Psoas muscle (tissue), 8 donors: ENCODE results near the gene SPACA4. TPM values are rescaled to one million over a fixed set of nuclear protein-coding genes. Genes with fewer than 3 reads are reported as not detected.
A peak's percentile ranks its signal among the peaks of the same experiment; 100 is the strongest.

ENCODE experiments used
- ATAC-seq, 4 donors: fragments of 200-7000 bp; cut with Tn5 transposase; one replicate each; pipeline ENCODE4 v1.9.1; 2020; ENCODE audit warnings: moderate library complexity in 3 of 4, mild to moderate bottlenecking in 2 of 4
- DNase-seq, 2 donors: peaks; one replicate each; pipeline ENCODE4 v3.0.0-alpha.2; 2020
- H3K27ac ChIP-seq: fragments of 200-600 bp; one replicate; pipeline ENCODE4 v1.8.0; 2022
- H3K27me3 ChIP-seq, 3 donors: fragments of 200-600 bp in 1 of 3; one replicate each; pipeline versions ENCODE4 v1.6.1 to v1.8.0; 2013 to 2022; ENCODE audit warnings: low read length in 2 of 3, mild to moderate bottlenecking in 2 of 3, moderate library complexity in 1 of 3; ENCODE audit not compliant: insufficient read depth in 3 of 3
- H3K36me3 ChIP-seq, 2 donors: fragments of 200-600 bp in 1 of 2; one replicate each; pipeline versions ENCODE4 v1.6.1 to v1.8.0; 2013 to 2022; ENCODE audit warnings: low read depth in 1 of 2, mild to moderate bottlenecking in 1 of 2, moderate library complexity in 1 of 2; ENCODE audit not compliant: insufficient read depth in 1 of 2
- H3K4me1 ChIP-seq: fragments of 200-600 bp; one replicate; pipeline ENCODE4 v1.8.0; 2022
- H3K4me3 ChIP-seq: fragments of 200-600 bp; one replicate; pipeline ENCODE4 v1.8.0; 2022; ENCODE audit warnings: mild to moderate bottlenecking
- H3K9me3 ChIP-seq: fragments of 200-600 bp; one replicate; pipeline ENCODE4 v1.8.0; 2022
- WGBS, 3 donors: extraction: QIAGEN DNeasy Blood & Tissue Kit; methylation state at CpG; one replicate each; pipeline versions ENCODE4 v1.1.6 to v1.1.7; 2013; 5-methylcytosine and 5-hydroxymethylcytosine counted together
- intact Hi-C, 2 donors: fragments of 100-400 bp; cut with DNase I; formaldehyde crosslinking; loops; one replicate each; pipeline versions ENCODE4 v1.11.0 to v1.14.2; 2022
- polyA plus RNA-seq, 3 donors: library from polyadenylated mRNA; stranded (reverse); fragments of 200-250 nt; gene quantifications; one replicate each; pipeline ENCODE4 v1.2.3, GENCODE V29; 2013
- total RNA-seq, 4 donors: library from RNA; stranded (reverse); fragmentation: NEBNext Ultra II Directional in 2 of 4; extraction: Animal tissue kit (Norgen Biotek cat#: 25700) in 2 of 4; gene quantifications; one replicate each; pipeline versions ENCODE4 v1.2.1 to v1.2.4, GENCODE V29; 2021 to 2023
- TF ChIP-seq, protein P1 (sequence below): fragments of 200-600 bp; IDR thresholded peaks from one replicate; pipeline ENCODE4 v1.8.0; 2022; ENCODE audit warnings: antibody characterized with exemption
- donor health status: healthy with polysubstance abuse.
- donor health status: DM: no; HTN: no; CAD: no; lungs with moderate emphysema.
- donor health status: Bipolar disorder and iron deficiency.
- donor health status: healthy.
- donor health status: DM: yes; HTN: yes; CAD: no.
- donor health status: DM: no; HTN: no; CAD: no.
- donor health status: DM: no; HTN: no; CAD: no.
- donor health status: DM: yes; HTN: yes; CAD: no.

SPACA4 gene
- total and polyA plus RNA-seq, 7 donors, result not detected

GRCh38 chr19:48561412-48561811 is 45.1 kb upstream of the SPACA4 start:
- H3K4me3 ChIP-seq, result no peak overlapping the region
- peaks cover 0 to 4% (median 0%) of the 10 kb centered on the region in 3 donors for H3K27me3 ChIP-seq
- H3K4me1 ChIP-seq, result no peaks in the 10 kb centered on the region
- ATAC-seq (no peak), DNase-seq (no peak)
- H3K27ac ChIP-seq, result no peak overlapping the region
- intact Hi-C loops, result no loop called here
- 87 to 94% (median 94%) methylated on average over 11 of the region's 11 CpGs for WGBS, 3 donors
- TF ChIP-seq, protein P1, sequence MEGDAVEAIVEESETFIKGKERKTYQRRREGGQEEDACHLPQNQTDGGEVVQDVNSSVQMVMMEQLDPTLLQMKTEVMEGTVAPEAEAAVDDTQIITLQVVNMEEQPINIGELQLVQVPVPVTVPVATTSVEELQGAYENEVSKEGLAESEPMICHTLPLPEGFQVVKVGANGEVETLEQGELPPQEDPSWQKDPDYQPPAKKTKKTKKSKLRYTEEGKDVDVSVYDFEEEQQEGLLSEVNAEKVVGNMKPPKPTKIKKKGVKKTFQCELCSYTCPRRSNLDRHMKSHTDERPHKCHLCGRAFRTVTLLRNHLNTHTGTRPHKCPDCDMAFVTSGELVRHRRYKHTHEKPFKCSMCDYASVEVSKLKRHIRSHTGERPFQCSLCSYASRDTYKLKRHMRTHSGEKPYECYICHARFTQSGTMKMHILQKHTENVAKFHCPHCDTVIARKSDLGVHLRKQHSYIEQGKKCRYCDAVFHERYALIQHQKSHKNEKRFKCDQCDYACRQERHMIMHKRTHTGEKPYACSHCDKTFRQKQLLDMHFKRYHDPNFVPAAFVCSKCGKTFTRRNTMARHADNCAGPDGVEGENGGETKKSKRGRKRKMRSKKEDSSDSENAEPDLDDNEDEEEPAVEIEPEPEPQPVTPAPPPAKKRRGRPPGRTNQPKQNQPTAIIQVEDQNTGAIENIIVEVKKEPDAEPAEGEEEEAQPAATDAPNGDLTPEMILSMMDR, result no peak
- no peaks in the 10 kb centered on the region for H3K9me3 ChIP-seq
- no peaks in the 10 kb centered on the region for H3K36me3 ChIP-seq

DNA sequence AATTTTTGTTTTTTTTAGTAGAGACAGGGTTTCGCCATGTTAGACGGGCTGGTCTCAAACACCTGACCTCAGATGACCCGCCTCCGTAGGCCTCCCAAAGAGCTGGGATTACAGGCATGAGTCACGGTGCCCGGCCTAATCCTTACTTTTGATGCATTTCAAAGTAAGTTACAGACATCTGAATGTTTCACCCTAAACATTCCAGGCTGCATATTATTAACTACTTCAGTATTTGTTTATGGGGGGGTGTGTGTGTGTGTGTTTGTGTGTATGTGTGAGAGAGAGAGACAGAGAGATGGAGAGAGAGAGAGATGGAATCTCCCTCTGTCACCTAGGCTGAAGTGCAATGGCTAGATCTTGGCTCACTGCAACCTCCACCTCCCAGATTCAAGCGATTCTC is 41.5 kb upstream of the SPACA4 start:
- Histone ChIP-seq H3K4me3 (no peak overlapping the region), H3K9me3 (no peaks in the 10 kb centered on the region), H3K4me1 (peaks cover 10% of the 10 kb centered on the region), H3K27me3 (no peaks in the 10 kb centered on the region), H3K27ac (no peak overlapping the region), H3K36me3 (no peaks in the 10 kb centered on the region)
- WGBS, 3 donors, result 68 to 84% (median 69%) methylated on average over 7 of the region's 7 CpGs
- TF ChIP-seq, protein P1, result no peak
- ATAC-seq (no peak), DNase-seq (no peak)
- intact Hi-C loops, result loop anchor here in 1 of 2 donors (5.0 kb wide), 1 partner anchor 53 kb away; the partner anchor contains the start of gene LMTK3

GRCh38 chr19:48568345-48568886 is 38.1 kb upstream of the SPACA4 start:
- WGBS, 3 donors, result 3 to 4% (median 3%) methylated on average over 19 of the region's 19 CpGs
- TF ChIP-seq, protein P1, result no peak
- intact Hi-C loops, result loop anchor here in 1 of 2 donors (5.0 kb wide), 1 partner anchor 56 kb away; the partner anchor contains the start of gene LMTK3
- Histone ChIP-seq H3K9me3 (no peaks in the 10 kb centered on the region), H3K36me3 (no peaks in the 10 kb centered on the region), H3K4me3 (no peak overlapping the region), H3K27ac (peak overlapping the region; percentile 88), H3K4me1 (peaks cover 19% of the 10 kb centered on the region), H3K27me3 (no peaks in the 10 kb centered on the region)
- ATAC-seq (peak; percentile 91 to 94 (median 94)), DNase-seq (peak; percentile 93 to 95)

DNA sequence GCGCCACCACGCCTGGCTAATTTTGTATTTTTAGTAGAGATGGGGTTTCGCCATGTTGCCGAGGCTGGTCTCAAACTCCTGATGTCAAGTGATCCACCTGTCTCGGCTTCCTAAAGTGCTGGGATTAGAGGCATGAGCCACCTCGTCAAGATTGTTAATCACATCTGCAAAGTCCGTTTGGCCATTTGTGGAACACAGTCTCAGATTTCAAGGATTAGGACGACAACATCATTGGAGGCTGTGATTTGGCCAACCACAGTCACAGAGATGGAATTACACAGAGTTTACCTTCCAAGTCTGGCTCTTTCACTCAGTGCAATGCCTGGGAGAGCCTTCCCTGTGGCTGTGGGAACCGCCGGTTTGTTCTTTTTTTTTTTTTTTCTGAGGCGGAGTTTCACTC is 36.7 kb upstream of the SPACA4 start:
- WGBS, 3 donors, result 14 to 18% (median 15%) methylated on average over 11 of the region's 11 CpGs
- Histone ChIP-seq H3K36me3 (no peaks in the 10 kb centered on the region), H3K27ac (peak overlapping the region; percentile 88), H3K4me3 (no peak overlapping the region), H3K27me3 (no peaks in the 10 kb centered on the region), H3K9me3 (no peaks in the 10 kb centered on the region), H3K4me1 (peaks cover 19% of the 10 kb centered on the region)
- peak; percentile 72 to 86 (median 77) for ATAC-seq
- intact Hi-C loops, result loop anchor here in 1 of 2 donors (5.0 kb wide), 1 partner anchor 58 kb away; the partner anchor contains the start of gene LMTK3
- TF ChIP-seq, protein P1, result no peak
- DNase-seq, result no peak
